ENCODE measurements around the gene STIM1. TPM values are rescaled to one million over a fixed set of nuclear protein-coding genes. Genes with fewer than 3 reads are reported as not detected.

STIM1 gene
- total RNA-seq, 3 donors from 2014 or later: 56.1 to 74.8 (median 72.5) TPM

DNA sequence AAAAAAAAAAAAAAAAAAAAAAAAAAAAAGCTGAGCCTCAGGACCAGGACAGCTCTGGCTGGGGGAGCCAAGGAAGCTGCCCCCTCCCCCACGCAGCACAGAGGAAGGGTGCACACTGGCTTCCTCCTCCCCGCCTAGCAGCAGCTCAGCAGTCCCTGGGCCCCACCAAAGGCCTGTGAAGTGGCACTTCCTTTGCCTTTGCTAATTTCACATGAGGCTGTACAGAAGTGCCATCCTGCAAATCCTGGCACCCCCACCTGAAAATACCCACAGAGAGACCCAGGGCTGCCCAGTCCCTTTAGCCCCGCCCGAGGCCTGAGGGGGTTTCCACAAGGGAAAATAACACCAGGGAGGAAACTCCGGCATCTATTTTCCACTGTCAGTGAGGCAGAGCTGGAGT is 18.6 kb upstream of the STIM1 start:
- DNase-seq (peak; percentile 40 to 83 (median 61)), ATAC-seq (no peak)
- no peak for TF ChIP-seq CTCF (IDR thresholded peaks at IDR 0.05)
- no peaks in the 10 kb centered on the region for H3K9me3 ChIP-seq
- H3K4me3 ChIP-seq: no peak overlapping the region
- H3K4me1 ChIP-seq (ENCODE audit: low read depth): peaks cover 58% of the 10 kb centered on the region
- H3K36me3 ChIP-seq (ENCODE audit: low read depth): no peaks in the 10 kb centered on the region
- intact Hi-C loops (cut with DNase I, micrococcal nuclease): no loop called here

DNA sequence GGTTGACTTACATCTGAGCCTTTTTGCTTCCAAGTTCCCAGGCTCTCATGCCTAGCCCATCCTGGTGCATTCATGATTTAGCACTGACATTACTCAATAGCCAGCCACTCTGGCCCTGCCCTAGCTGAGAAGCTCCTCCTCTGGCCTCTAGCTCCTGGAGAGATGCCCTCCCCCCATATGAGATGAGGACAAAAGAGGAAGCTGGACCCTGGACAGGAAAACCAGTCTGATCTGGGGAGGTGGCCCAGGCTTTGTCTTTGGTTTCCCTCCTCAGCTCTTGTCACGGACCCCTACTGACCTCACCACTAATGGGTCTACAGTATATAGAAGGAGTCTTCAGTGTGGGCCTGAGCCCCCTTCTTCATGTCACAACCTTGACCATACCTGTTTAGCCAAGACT is 17.7 kb upstream of the STIM1 start:
- H3K4me1 ChIP-seq (ENCODE audit: low read depth): peaks cover 51% of the 10 kb centered on the region
- DNase-seq (peak in 1 of 3 donors; percentile 42), ATAC-seq (no peak)
- H3K9me3 ChIP-seq: no peaks in the 10 kb centered on the region
- no peaks in the 10 kb centered on the region for H3K36me3 ChIP-seq (ENCODE audit: low read depth)
- TF ChIP-seq CTCF (IDR thresholded peaks at IDR 0.05): no peak
- intact Hi-C loops (cut with DNase I, micrococcal nuclease): no loop called here
- H3K4me3 ChIP-seq: no peak overlapping the region

- no peak overlapping the region for H3K4me3 ChIP-seq
- no peak for ATAC-seq
- H3K36me3 ChIP-seq (ENCODE audit: low read depth): no peaks in the 10 kb centered on the region
- H3K4me1 ChIP-seq (ENCODE audit: low read depth): peaks cover 50% of the 10 kb centered on the region
- DNase-seq: no peak
- intact Hi-C loops (cut with DNase I, micrococcal nuclease): no loop called here
- TF ChIP-seq CTCF (IDR thresholded peaks at IDR 0.05): no peak
- no peaks in the 10 kb centered on the region for H3K9me3 ChIP-seq
Observed at GRCh38 chr11:3838504-3838903, 17.0 kb upstream of the STIM1 start.

DNA sequence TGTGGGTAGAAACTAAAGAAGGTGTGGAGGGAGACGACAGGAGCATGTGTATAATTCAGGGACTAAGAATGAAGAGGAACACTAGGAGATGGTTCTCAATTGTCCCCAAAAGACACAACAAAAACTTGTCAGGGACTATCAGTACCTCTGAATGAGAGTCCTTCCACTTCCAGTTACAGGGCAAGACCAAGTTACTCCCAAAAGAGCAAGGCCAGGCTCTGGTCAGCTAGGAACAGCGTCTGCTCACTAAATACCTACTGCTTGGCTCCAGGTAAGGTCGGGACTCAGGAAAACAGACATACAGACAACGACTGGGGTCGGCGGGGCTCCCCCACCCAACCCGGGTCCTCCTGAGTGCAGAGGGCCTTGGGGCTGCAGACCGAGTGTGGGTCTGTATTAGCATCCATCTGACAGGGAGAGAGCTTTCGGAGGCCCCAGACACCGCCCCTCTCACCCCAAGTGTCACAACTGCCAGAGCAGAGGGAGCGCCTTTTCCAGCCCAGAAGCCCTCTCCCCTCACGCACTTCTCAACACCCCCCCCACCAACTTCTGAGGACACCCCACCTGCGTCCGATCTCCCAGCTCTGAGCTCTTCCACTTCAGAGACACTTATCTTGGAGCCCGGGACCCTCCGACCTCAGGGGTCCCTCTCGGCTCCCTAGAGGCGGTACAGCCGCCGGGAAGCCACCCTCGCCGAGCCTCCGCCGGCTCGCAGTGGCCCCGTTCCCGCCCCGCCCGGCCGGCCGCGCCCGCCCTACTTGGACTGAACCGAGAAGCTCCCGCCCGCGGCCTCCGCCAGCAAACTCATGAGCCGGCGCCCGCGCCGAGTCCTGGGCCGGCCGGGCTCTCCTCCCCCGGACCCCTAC is 15.2 kb upstream of the STIM1 start:
- H3K9me3 ChIP-seq: no peaks in the 10 kb centered on the region
- H3K4me3 ChIP-seq: peak overlapping the region; percentile 59
- peaks cover 39% of the 10 kb centered on the region for H3K4me1 ChIP-seq (ENCODE audit: low read depth)
- no peaks in the 10 kb centered on the region for H3K36me3 ChIP-seq (ENCODE audit: low read depth)
- DNase-seq (peak in 2 of 3 donors; percentile 39 to 65), ATAC-seq (peak; percentile 60)
- intact Hi-C loops (cut with DNase I, micrococcal nuclease): no loop called here
- no peak for TF ChIP-seq CTCF (IDR thresholded peaks at IDR 0.05)

DNA sequence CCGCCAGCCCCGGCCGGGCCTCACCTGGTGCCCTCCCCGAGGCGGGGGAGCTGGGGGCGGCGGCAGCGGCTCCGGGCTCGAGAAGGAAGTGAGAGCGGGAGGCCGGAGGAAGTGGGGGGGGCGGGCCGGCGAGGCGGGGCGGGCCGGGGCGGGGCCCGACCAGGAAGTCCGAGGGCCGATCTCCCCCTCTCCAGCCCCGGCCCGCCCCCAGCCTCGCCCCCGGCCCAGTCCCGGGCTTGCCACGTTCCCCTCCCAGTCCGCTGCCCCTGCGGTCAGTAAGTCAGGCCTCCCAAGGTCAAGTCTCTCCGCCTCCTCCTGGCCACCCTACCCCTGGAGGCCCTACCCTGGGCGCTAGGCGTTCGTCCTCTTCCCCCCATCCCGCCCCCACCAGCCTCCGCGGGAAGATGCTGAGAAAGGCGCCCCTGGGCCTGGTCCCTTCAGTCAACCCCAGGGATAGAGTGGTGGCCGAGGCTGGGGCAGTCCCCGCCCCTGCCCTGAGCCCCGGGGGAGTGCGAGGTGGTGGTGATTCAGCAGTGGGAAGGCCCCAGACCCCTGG is 14.5 kb upstream of the STIM1 start, which contains the start of gene RHOG:
RHOG (minus strand) TSS at position 90 of the 556 bp plus-strand sequence. CDS start 12,821 bp downstream, outside the sequence.
- intact Hi-C loops (cut with DNase I, micrococcal nuclease): no loop called here
- no peak for TF ChIP-seq CTCF (IDR thresholded peaks at IDR 0.05)
- H3K9me3 ChIP-seq: no peaks in the 10 kb centered on the region
- H3K4me1 ChIP-seq (ENCODE audit: low read depth): peaks cover 32% of the 10 kb centered on the region
- DNase-seq (peak; percentile 83 to 94 (median 91)), ATAC-seq (peak; percentile 84)
- H3K36me3 ChIP-seq (ENCODE audit: low read depth): no peaks in the 10 kb centered on the region
- H3K4me3 ChIP-seq: peak within 1 kb of the TSS; percentile 59

Data from mucosa of descending colon (tissue), 3 donors.